HepG2 (cell line): ENCODE measurements around the gene SLCO4A1. TPM values are rescaled to one million over a fixed set of nuclear protein-coding genes. Genes with fewer than 3 reads are reported as not detected.

ENCODE experiments used
- AHR ChIP-seq: IDR thresholded peaks from 2 replicates; pipeline ENCODE4 v1.6.1; 2018; ENCODE audit warnings: missing genetic modification reagents, missing compliant biosample characterization
- FLYWCH1 ChIP-seq: sonication (generic); formaldehyde crosslinking; IDR thresholded peaks from 2 replicates; pipeline ENCODE4 v1.8.1; 2023; ENCODE audit warnings: mild to moderate bottlenecking, missing genetic modification reagents
- HNRNPLL ChIP-seq: fragments of 200-400 bp; formaldehyde crosslinking; IDR thresholded peaks from 2 replicates; pipeline ENCODE4 v1.6.1; 2017; ENCODE audit warnings: mild to moderate bottlenecking, low read depth, low read length; ENCODE audit not compliant: poor library complexity, severe bottlenecking
- HOXA9 ChIP-seq: sonication (generic); formaldehyde crosslinking; IDR thresholded peaks from 2 replicates; pipeline ENCODE4 v1.8.1; 2022; ENCODE audit warnings: missing genetic modification reagents, mild to moderate bottlenecking, moderate library complexity, borderline replicate concordance
- KDM3A ChIP-seq: IDR thresholded peaks from 2 replicates; pipeline ENCODE4 v1.6.1; 2018; ENCODE audit warnings: low read depth, missing compliant biosample characterization
- MEIS2 ChIP-seq: sonication (generic); formaldehyde crosslinking; IDR thresholded peaks from 2 replicates; pipeline ENCODE4 v1.9.0; 2021; ENCODE audit warnings: mild to moderate bottlenecking, missing genetic modification reagents
- NCOA2 ChIP-seq: sonication (generic); formaldehyde crosslinking; IDR thresholded peaks from 2 replicates; pipeline ENCODE4 v1.8.0; 2022; ENCODE audit warnings: inconsistent platforms
- PHF20 ChIP-seq: sonication (generic); formaldehyde crosslinking; IDR thresholded peaks from 2 replicates; pipeline ENCODE4 v1.5.0; 2020; ENCODE audit warnings: mild to moderate bottlenecking, missing genetic modification reagents
- POGZ ChIP-seq: sonication (generic); formaldehyde crosslinking; IDR thresholded peaks from 2 replicates; pipeline ENCODE4 v1.4.0; 2020; ENCODE audit warnings: mild to moderate bottlenecking, missing genetic modification reagents
- RARG ChIP-seq: sonication (generic); formaldehyde crosslinking; IDR thresholded peaks from 2 replicates; pipeline ENCODE4 v1.4.0; 2020; ENCODE audit warnings: low read depth, mild to moderate bottlenecking, missing genetic modification reagents
- SNAI1 ChIP-seq: sonication (generic); formaldehyde crosslinking; IDR thresholded peaks from 2 replicates; pipeline ENCODE4 v1.5.0; 2020; ENCODE audit warnings: mild to moderate bottlenecking, missing genetic modification reagents, borderline replicate concordance
- TCF7L2 ChIP-seq: IDR thresholded peaks from 2 replicates; pipeline ENCODE4 v1.6.1; 2011; ENCODE audit warnings: mild to moderate bottlenecking, low read depth, low read length, moderate library complexity
- ZC3H13 ChIP-seq: sonication (generic); formaldehyde crosslinking; IDR thresholded peaks from 2 replicates; pipeline ENCODE4 v1.8.1; 2023; ENCODE audit warnings: mild to moderate bottlenecking, missing genetic modification reagents, moderate library complexity
- ZNF772 ChIP-seq: sonication (generic); formaldehyde crosslinking; IDR thresholded peaks from 2 replicates; pipeline ENCODE4 v1.5.0; 2020; ENCODE audit warnings: mild to moderate bottlenecking, missing genetic modification reagents
- polyA plus RNA-seq, 8 experiments: library from polyadenylated mRNA; depleted of rRNA in 3 of 8; stranded (reverse) in 7 of 8; unstranded in 1 of 8; fragments of >200 nt; fragmentation: Illumina TruSeq in 4 of 8; extraction: Trizol in 4 of 8; gene quantifications; 2 replicates each; pipeline versions ENCODE4 v1.2.1 to v1.2.3, GENCODE V29; 2011 to 2016; ENCODE audit warnings: low read depth in 4 of 8, missing spikeins in 1 of 8, mixed read lengths in 1 of 8; ENCODE audit not compliant: insufficient read depth in 1 of 8
- total RNA-seq, 5 experiments: library from RNA; depleted of rRNA; stranded (reverse); fragments of >200 nt; fragmentation: Illumina TruSeq; extraction: Trizol; gene quantifications; 2 replicates each; pipeline ENCODE4 v1.2.3, GENCODE V29; 2016; ENCODE audit warnings: low read depth in 1 of 5
- TF ChIP-seq, protein P1 (sequence below): sonication (generic); formaldehyde crosslinking; IDR thresholded peaks from 2 replicates; pipeline ENCODE4 v1.4.0; 2020; ENCODE audit warnings: missing genetic modification reagents
- TF ChIP-seq, protein P2 (sequence below): sonication (generic); formaldehyde crosslinking; IDR thresholded peaks from 2 replicates; pipeline ENCODE4 v1.4.0; 2020; ENCODE audit warnings: missing genetic modification reagents
- TF ChIP-seq, protein P3 (sequence below): sonication (generic); IDR thresholded peaks from 2 replicates; pipeline ENCODE4 v1.6.1; 2016; ENCODE audit warnings: low read depth, borderline replicate concordance
- TF ChIP-seq, protein P4 (sequence below): sonication (generic); formaldehyde crosslinking; IDR thresholded peaks from 2 replicates; pipeline ENCODE4 v1.4.0; 2020; ENCODE audit warnings: missing genetic modification reagents
- TF ChIP-seq, protein P5 (sequence below): sonication (generic); formaldehyde crosslinking; IDR thresholded peaks from 2 replicates; pipeline ENCODE4 v1.5.0; 2020; ENCODE audit warnings: missing genetic modification reagents, mild to moderate bottlenecking, borderline replicate concordance
- TF ChIP-seq, protein P6 (sequence below): sonication (generic); formaldehyde crosslinking; IDR thresholded peaks from 2 replicates; pipeline ENCODE4 v1.8.0; 2022; ENCODE audit warnings: missing genetic modification reagents, mild to moderate bottlenecking, moderate library complexity, borderline replicate concordance

The SLCO4A1 gene
- total and polyA plus RNA-seq, 2 of the 13 experiments (the other 11 are each of a cell fraction or from before 2014, with no cell fraction given): 55.5 to 112 TPM

DNA sequence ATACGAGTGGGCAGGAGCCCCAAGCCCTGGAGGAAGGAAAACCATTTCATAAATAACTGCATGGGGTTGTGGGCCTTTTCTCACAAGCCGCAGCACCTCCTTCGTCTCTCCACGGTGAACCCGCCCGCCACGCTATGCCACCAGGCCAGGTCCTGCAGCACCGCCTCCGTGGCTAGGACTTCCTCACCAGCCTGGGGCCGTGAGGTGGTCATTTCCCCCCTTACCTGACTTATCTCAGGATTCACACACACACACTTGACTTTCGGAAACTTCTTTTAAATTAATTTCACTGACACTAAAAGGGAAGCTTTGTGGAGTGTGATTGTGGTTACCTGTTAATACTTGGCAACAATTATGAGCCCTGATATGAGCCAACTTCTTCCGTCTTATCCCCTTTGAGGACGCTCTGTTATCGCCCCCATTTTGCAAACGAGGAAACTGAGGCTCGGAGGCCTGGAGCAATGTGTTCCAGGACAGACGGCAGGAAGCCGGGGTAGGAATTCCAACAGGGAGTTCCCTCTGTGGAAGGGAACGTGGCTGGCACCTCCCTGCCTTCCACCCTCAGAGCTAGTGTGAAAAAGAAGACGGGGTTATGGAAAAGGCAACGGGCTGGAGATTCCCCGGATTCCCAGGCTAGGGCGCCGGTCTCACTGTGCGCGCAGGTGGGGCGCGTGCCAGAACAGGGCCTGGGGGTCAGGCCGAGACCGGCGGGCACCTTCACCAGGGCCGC lies 817 bp upstream of the SLCO4A1 start (continued):
- TF ChIP-seq, protein P1, sequence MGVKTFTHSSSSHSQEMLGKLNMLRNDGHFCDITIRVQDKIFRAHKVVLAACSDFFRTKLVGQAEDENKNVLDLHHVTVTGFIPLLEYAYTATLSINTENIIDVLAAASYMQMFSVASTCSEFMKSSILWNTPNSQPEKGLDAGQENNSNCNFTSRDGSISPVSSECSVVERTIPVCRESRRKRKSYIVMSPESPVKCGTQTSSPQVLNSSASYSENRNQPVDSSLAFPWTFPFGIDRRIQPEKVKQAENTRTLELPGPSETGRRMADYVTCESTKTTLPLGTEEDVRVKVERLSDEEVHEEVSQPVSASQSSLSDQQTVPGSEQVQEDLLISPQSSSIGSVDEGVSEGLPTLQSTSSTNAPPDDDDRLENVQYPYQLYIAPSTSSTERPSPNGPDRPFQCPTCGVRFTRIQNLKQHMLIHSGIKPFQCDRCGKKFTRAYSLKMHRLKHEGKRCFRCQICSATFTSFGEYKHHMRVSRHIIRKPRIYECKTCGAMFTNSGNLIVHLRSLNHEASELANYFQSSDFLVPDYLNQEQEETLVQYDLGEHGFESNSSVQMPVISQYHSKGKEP (CRISPR knock-in tag): no peak
- TF ChIP-seq ZNF772 (CRISPR knock-in tag): no peak
- TF ChIP-seq ZC3H13 (CRISPR knock-in tag): 0 out of 2 replicates have a peak, but pooled peaks have one; percentile 2
- 0 out of 2 replicates have a peak, but pooled peaks have one; percentile 16 for TF ChIP-seq POGZ (CRISPR knock-in tag)
- TF ChIP-seq NCOA2 (CRISPR knock-in tag): no peak
- no peak for TF ChIP-seq KDM3A (CRISPR knock-in tag)
- TF ChIP-seq, protein P2, sequence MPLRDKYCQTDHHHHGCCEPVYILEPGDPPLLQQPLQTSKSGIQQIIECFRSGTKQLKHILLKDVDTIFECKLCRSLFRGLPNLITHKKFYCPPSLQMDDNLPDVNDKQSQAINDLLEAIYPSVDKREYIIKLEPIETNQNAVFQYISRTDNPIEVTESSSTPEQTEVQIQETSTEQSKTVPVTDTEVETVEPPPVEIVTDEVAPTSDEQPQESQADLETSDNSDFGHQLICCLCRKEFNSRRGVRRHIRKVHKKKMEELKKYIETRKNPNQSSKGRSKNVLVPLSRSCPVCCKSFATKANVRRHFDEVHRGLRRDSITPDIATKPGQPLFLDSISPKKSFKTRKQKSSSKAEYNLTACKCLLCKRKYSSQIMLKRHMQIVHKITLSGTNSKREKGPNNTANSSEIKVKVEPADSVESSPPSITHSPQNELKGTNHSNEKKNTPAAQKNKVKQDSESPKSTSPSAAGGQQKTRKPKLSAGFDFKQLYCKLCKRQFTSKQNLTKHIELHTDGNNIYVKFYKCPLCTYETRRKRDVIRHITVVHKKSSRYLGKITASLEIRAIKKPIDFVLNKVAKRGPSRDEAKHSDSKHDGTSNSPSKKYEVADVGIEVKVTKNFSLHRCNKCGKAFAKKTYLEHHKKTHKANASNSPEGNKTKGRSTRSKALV (CRISPR knock-in tag): no peak
- TF ChIP-seq AHR (CRISPR knock-in tag): no peak
- no peak for TF ChIP-seq FLYWCH1 (CRISPR knock-in tag)
- TF ChIP-seq HNRNPLL: no peak
- TF ChIP-seq, protein P3, sequence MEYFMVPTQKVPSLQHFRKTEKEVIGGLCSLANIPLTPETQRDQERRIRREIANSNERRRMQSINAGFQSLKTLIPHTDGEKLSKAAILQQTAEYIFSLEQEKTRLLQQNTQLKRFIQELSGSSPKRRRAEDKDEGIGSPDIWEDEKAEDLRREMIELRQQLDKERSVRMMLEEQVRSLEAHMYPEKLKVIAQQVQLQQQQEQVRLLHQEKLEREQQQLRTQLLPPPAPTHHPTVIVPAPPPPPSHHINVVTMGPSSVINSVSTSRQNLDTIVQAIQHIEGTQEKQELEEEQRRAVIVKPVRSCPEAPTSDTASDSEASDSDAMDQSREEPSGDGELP: no peak
- no peak for TF ChIP-seq RARG
- TF ChIP-seq, protein P4, sequence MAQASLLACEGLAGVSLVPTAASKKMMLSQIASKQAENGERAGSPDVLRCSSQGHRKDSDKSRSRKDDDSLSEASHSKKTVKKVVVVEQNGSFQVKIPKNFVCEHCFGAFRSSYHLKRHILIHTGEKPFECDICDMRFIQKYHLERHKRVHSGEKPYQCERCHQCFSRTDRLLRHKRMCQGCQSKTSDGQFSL: no peak
- TF ChIP-seq, protein P5, sequence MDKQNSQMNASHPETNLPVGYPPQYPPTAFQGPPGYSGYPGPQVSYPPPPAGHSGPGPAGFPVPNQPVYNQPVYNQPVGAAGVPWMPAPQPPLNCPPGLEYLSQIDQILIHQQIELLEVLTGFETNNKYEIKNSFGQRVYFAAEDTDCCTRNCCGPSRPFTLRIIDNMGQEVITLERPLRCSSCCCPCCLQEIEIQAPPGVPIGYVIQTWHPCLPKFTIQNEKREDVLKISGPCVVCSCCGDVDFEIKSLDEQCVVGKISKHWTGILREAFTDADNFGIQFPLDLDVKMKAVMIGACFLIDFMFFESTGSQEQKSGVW (CRISPR knock-in tag): no peak
- TF ChIP-seq PHF20 (CRISPR knock-in tag): no peak
- TF ChIP-seq MEIS2 (CRISPR knock-in tag): no peak
- TF ChIP-seq TCF7L2: no peak
- no peak for TF ChIP-seq HOXA9
- TF ChIP-seq, protein P6, sequence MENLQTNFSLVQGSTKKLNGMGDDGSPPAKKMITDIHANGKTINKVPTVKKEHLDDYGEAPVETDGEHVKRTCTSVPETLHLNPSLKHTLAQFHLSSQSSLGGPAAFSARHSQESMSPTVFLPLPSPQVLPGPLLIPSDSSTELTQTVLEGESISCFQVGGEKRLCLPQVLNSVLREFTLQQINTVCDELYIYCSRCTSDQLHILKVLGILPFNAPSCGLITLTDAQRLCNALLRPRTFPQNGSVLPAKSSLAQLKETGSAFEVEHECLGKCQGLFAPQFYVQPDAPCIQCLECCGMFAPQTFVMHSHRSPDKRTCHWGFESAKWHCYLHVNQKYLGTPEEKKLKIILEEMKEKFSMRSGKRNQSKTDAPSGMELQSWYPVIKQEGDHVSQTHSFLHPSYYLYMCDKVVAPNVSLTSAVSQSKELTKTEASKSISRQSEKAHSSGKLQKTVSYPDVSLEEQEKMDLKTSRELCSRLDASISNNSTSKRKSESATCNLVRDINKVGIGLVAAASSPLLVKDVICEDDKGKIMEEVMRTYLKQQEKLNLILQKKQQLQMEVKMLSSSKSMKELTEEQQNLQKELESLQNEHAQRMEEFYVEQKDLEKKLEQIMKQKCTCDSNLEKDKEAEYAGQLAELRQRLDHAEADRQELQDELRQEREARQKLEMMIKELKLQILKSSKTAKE: no peak
- TF ChIP-seq SNAI1: peak; percentile 90
